Adipose tissue (tissue), 3 donors: ENCODE results near the gene UGT1A6. TPM values are rescaled to one million over a fixed set of nuclear protein-coding genes. Genes with fewer than 3 reads are reported as not detected.
"Not testable (repeated sequence)": the region's sequence is repeated elsewhere in the genome, so short reads cannot be mapped to it uniquely, and the experiment has no call there.

Experiments used
- H3K27ac ChIP-seq: one replicate; pipeline ENCODE4 v1.5.1; 2013; ENCODE audit warnings: low read depth, low read length
- WGBS, 3 donors: extraction: QIAGEN DNeasy Blood & Tissue Kit; methylation state at CpG; one replicate each; pipeline ENCODE4 v1.1.7; 2013; 5-methylcytosine and 5-hydroxymethylcytosine counted together
- polyA plus RNA-seq, 3 donors: library from polyadenylated mRNA; stranded (reverse); fragments of 200-250 nt; gene quantifications; one replicate each; pipeline ENCODE4 v1.2.3, GENCODE V29; 2013
- donor health status: healthy with polysubstance abuse.
- donor health status: Bipolar disorder and iron deficiency.
- donor health status: healthy.

The UGT1A6 gene
- polyA plus RNA-seq, 3 donors = 0.39 to 0.79 TPM; not detected in 1

DNA sequence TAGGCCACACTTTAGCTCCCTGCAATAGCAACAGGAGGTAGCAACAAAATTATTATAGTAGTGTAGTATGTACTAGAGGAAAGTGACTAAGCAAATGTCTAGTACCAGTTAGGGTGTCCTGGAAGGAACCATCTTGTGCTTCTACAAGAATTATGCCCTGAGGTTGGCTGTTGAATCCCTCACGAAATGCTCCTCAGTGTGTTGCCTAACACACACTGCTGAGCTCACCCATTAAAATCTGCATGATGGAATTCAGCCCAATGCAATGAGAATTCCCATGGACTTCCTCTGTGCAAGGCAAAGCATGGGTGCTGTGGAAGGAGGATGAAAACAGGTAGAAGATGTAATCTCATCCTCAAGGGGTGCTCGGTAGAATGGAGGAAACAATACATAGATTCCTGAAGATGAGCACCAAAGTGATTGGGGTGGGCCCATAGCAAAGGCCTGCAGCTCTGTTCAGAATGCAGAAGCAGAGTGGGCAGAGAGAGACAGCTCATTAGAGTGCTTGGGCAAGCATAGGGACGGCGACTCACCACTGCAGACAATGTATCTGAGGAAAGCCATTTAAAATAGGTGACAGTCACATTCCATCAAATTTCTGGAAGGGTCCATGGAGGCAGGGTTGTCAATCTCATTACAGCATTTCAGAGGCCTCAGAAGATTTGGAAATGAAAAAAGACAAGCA, 12.2 kb upstream of the UGT1A6 start:
- no peak overlapping the region for H3K27ac ChIP-seq
- WGBS, 3 donors = 69 to 89% (median 84%) methylated on average over 4 of the region's 4 CpGs

DNA sequence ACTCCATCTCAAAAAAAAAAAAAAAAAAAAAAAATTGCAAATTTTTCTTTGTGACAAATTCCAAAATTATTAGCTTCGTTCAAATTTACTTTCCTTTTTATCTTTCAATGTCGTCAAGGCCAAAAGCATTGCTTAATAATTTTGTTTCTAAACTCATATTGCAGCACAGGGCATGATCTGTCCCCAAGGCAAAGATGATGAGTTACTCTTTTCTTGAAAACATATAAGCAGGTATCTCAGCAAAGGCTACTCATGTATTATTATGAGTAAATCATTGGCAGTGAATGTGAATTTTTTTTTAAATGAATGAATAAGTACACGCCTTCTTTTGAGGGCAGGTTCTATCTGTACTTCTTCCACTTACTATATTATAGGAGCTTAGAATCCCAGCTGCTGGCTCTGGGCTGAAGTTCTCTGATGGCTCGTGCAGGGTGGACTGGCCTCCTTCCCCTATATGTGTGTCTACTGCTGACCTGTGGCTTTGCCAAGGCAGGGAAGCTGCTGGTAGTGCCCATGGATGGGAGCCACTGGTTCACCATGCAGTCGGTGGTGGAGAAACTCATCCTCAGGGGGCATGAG, 11.1 kb upstream of the UGT1A6 start, which contains the start of gene UGT1A7:
Gene UGT1A7 (plus strand): TSS at position 381 of the 579 bp plus-strand sequence. CDS start 37 bp downstream, at position 418.
- WGBS, 3 donors = 56 to 73% (median 70%) methylated on average over 5 of the region's 5 CpGs
- H3K27ac ChIP-seq = no peak within 1 kb of the TSS

GRCh38 chr2:233684640-233685039, 8.1 kb upstream of the UGT1A6 start:
- WGBS, 3 donors = 53 to 80% (median 76%) methylated on average over 1 of the region's 1 CpG

DNA sequence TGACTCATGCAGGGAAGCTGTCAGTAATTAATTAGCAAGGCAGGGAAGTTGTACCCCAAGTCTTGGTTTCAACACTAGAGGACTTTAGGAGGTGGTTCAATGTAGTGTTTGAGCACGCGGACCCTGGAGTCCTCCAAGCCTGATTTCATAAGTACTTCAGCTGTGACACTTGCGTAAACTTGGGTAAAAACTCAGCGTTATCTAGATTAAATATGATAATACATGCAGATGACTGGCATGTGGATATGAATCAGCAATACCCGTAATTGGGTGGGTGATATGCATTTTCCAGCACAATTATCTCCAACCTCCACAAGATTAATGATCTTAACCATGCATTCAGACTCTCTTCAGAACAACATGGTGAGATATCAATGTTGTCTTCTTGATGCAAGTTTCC, 5.8 kb upstream of the UGT1A6 start:
- 72 to 77% (median 76%) methylated on average over 5 of the region's 5 CpGs for WGBS, 3 donors
- no peak overlapping the region for H3K27ac ChIP-seq

More at GRCh38 chr2:233684640-233685039, 8.1 kb upstream of the UGT1A6 start:
- no peak overlapping the region for H3K27ac ChIP-seq

DNA sequence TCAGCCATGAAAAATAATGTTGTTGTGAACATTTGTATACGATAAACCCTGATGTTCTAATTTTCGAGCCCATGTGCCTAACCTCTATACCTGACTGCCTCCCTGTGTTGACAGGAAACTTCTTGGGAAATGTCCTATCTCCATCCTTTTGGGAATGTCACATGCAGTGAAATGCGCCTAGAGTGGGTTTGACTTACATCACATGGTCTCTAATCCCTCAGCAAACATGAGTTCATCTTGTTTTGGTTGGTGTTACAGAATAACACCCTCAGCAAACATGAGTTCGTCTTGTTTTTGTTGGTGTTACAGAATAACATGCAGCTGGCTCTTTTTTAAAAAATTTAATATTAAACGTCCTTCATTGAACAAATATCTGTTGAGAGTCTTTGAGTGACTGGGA, 4.3 kb upstream of the UGT1A6 start:
- no peak overlapping the region for H3K27ac ChIP-seq
- WGBS, 3 donors = 71 to 88% (median 87%) methylated on average over 5 of the region's 5 CpGs

DNA sequence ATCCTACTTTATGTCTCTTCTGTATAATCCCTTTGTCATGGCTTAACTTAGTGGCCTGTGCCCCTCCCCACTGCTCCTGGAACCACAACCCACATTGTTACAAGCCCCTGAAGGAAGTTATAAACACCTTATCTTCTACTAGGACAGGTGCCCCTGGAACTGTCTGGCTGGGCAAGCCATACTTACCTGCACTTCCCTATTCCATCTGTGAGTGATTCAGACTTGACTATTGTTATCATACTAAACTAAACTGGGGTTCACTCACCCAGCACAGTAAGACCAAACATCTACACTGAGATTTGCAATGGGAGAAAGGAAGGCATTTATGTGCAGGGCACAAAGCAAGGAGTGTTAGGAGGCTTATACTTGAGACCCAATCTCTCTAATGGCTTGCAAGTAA, 3.7 kb upstream of the UGT1A6 start:
- H3K27ac ChIP-seq = no peak overlapping the region

GRCh38 chr2:233689501-233689900, 3.2 kb upstream of the UGT1A6 start:
- no peak overlapping the region for H3K27ac ChIP-seq

DNA sequence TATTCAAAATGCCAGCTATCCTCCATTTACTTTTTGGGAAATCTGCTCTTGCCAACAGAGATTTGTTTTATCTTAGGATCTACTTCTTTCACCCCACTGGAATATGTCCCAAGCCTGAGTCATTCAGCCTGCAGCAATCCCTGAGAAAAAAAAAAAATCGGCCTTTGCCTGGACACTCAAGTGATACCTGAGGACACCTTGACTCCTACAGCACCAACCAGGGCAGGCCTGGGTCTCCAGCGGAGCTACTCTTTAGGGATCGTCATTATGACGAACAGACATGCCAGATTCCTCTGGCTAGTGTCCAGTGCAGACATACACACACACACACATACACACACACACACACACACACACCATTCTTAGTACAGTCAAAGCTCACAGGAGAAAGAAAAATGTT, 2.2 kb upstream of the UGT1A6 start:
- 67 to 76% (median 69%) methylated on average over 4 of the region's 4 CpGs for WGBS, 3 donors
- H3K27ac ChIP-seq = no peak overlapping the region

More at GRCh38 chr2:233689501-233689900, 3.2 kb upstream of the UGT1A6 start:
- 2 to 6% (median 5%) methylated on average over 3 of the region's 3 CpGs for WGBS, 3 donors

DNA sequence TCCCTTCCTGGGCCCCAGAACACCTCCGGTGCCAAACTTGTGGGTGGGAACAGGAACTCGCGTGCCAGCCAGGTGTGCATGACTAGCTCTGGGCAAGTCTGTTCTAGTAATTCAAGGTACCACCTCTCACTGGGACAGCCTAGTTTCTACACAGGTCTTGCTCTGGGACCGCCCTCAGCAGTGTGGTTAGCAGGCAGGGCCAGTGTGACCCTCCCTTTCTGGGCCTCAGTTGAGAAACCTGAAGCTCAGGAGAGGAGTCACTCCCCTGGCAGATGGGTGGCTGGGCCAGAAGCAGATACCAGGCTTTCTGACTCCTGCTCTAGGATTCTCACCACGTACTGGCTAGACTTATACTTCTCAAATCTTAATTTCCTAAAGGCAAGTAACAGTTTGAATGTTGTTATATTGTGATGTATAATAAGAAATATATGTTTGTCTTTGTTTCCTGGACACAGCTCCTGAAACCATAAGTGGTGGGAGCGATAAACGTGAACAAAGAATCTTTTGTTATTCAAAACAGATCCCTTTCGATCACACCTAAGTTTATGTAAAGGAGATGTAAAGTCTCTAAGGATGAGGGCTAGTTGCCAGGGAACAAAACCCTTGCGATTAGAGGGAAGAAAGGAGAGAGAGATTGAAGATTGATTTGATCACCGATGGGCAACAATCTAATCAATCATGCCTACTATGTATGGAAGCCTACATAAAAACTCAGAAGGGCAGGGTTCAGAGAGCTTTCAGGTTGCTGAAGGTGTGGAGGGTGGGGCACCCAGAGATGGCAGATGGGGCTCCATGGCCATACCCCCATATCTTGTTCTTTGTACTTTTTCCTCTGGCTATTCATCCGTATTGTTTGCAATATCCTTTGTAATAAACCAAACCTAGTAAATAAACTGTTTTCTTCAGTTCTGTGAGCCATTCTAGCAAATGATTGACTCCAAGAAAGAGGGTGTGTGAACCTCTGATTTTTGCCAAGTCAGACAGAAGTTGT, 952 bp upstream of the UGT1A6 start:
- H3K27ac ChIP-seq = no peak overlapping the region
- WGBS, 3 donors = 80 to 87% (median 84%) methylated on average over 11 of the region's 11 CpGs

- H3K27ac ChIP-seq = no peak overlapping the region
- WGBS, 3 donors = 60 to 84% (median 75%) methylated on average over 6 of the region's 6 CpGs
Observed at GRCh38 chr2:233693963-233694362, 1.3 kb downstream of the UGT1A6 start.

GRCh38 chr2:233698740-233699139, 6.0 kb downstream of the UGT1A6 start:
- WGBS, 3 donors = 75 to 91% (median 77%) methylated on average over 4 of the region's 4 CpGs
- no peak overlapping the region for H3K27ac ChIP-seq

DNA sequence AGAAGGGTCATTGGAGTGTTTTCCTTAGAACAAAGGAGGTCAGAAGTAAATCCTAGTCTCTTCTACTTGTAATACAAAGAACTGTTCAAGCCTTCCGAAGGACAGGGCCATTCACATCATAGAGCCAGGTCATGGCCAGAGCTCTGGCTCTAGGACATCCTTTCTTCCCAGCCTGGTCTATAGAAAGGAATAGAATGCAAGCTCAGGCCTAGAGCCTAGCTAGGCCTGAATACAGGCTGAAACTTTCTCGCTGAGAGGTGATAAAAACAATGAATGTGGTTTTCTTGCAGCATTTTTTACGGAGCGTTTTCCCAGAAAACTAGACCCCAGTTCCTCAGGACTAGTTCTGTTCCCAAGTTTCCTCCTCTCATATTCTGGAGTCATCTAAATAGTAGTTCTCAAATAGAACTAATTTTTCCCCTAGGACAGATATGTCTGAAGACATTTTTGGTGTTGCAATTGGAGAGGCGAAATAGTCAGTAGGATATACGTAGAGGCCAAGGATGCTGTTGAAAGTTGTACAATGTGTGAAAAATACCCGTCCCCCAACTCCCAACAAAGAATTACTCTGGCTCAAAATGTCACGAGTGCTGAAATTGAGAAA, 6.8 kb downstream of the UGT1A6 start:
- WGBS, 3 donors = 79 to 91% (median 87%) methylated on average over 8 of the region's 8 CpGs
- H3K27ac ChIP-seq = no peak overlapping the region

GRCh38 chr2:233700028-233700635, 7.4 kb downstream of the UGT1A6 start:
- H3K27ac ChIP-seq = no peak overlapping the region
- WGBS, 3 donors = 6 to 27% (median 17%) methylated on average over 1 of the region's 1 CpG

GRCh38 chr2:233700842-233701241, 8.2 kb downstream of the UGT1A6 start:
- H3K27ac ChIP-seq = not testable (repeated sequence)
- 86 to 92% (median 90%) methylated on average over 5 of the region's 5 CpGs for WGBS, 3 donors

GRCh38 chr2:233702238-233702637, 9.5 kb downstream of the UGT1A6 start:
- 41 to 53% (median 53%) methylated on average over 3 of the region's 3 CpGs for WGBS, 3 donors
- no peak overlapping the region for H3K27ac ChIP-seq

- H3K27ac ChIP-seq = no peak overlapping the region
- 42 to 68% (median 65%) methylated on average over 4 of the region's 4 CpGs for WGBS, 3 donors
Observed at GRCh38 chr2:233705911-233706506, 13.3 kb downstream of the UGT1A6 start.

GRCh38 chr2:233706720-233707119, 14.0 kb downstream of the UGT1A6 start:
- no peak overlapping the region for H3K27ac ChIP-seq
- 4 to 88% (median 37%) methylated on average over 1 of the region's 1 CpG for WGBS, 3 donors
